GM23248 (cell line): ENCODE results near the gene AFDN. TPM values are rescaled to one million over a fixed set of nuclear protein-coding genes. Genes with fewer than 3 reads are reported as not detected.

Experiments
- DNase-seq: peaks from one replicate; pipeline ENCODE4 v3.0.0-alpha.2; 2015
- H2AFZ ChIP-seq: fragments of 200-600 bp; sonication (generic); 2 replicates; pipeline ENCODE4 v1.6.1; 2016; ENCODE audit warnings: antibody characterized with exemption
- H3F3A ChIP-seq: fragments of 200-600 bp; sonication (generic); 2 replicates; pipeline ENCODE4 v1.6.1; 2016; ENCODE audit warnings: mild to moderate bottlenecking, antibody characterized with exemption, mixed run types; ENCODE audit not compliant: insufficient read depth
- H3K27ac ChIP-seq: fragments of 200-600 bp; sonication (generic); 2 replicates; pipeline ENCODE4 v1.5.1; 2016; ENCODE audit warnings: mild to moderate bottlenecking
- H3K27me3 ChIP-seq: fragments of 200-600 bp; sonication (generic); replicated peaks from 2 replicates; pipeline ENCODE4 v1.6.1; 2016; ENCODE audit warnings: mild to moderate bottlenecking; ENCODE audit not compliant: insufficient read depth
- H3K36me3 ChIP-seq: fragments of 200-600 bp; sonication (generic); 2 replicates; pipeline ENCODE4 v1.6.1; 2016; ENCODE audit warnings: low read depth, mild to moderate bottlenecking
- H3K4me1 ChIP-seq: fragments of 200-600 bp; sonication (generic); 2 replicates; pipeline ENCODE4 v1.6.1; 2016; ENCODE audit warnings: mild to moderate bottlenecking; ENCODE audit not compliant: insufficient read depth
- H3K4me2 ChIP-seq: fragments of 200-600 bp; sonication (generic); one replicate; pipeline ENCODE4 v1.6.1; 2016; ENCODE audit warnings: mild to moderate bottlenecking; ENCODE audit not compliant: unreplicated experiment
- H3K4me3 ChIP-seq: fragments of 200-600 bp; sonication (generic); 2 replicates; pipeline ENCODE4 v1.5.1; 2016; ENCODE audit warnings: mild to moderate bottlenecking
- H3K79me2 ChIP-seq: fragments of 200-600 bp; sonication (generic); 2 replicates; pipeline ENCODE4 v1.6.1; 2016; ENCODE audit warnings: mild to moderate bottlenecking; ENCODE audit not compliant: insufficient read depth
- H3K9ac ChIP-seq: fragments of 200-600 bp; sonication (generic); 2 replicates; pipeline ENCODE4 v1.6.1; 2016; ENCODE audit warnings: mild to moderate bottlenecking
- H3K9me2 ChIP-seq: fragments of 200-600 bp; sonication (generic); 2 replicates; pipeline ENCODE4 v1.6.1; 2016; ENCODE audit warnings: mixed run types, mild to moderate bottlenecking, moderate library complexity; ENCODE audit not compliant: insufficient read depth
- H3K9me3 ChIP-seq: fragments of 200-600 bp; sonication (generic); one replicate; pipeline ENCODE4 v1.6.1; 2017; ENCODE audit warnings: low read depth
- H4K20me1 ChIP-seq: fragments of 200-600 bp; sonication (generic); 2 replicates; pipeline ENCODE4 v1.6.0; 2016; ENCODE audit not compliant: insufficient read depth
- EZH2 ChIP-seq: fragments of 200-600 bp; sonication (generic); IDR thresholded peaks from 2 replicates; pipeline ENCODE4 v1.6.1; 2018; ENCODE audit warnings: antibody characterized with exemption, mild to moderate bottlenecking; ENCODE audit not compliant: insufficient read depth, poor library complexity, severe bottlenecking
- EZH2phosphoT487 ChIP-seq: fragments of 200-600 bp; sonication (generic); IDR thresholded peaks from 2 replicates; pipeline ENCODE4 v1.6.1; 2018; ENCODE audit warnings: antibody characterized with exemption, moderate library complexity, mild to moderate bottlenecking, low read depth; ENCODE audit not compliant: insufficient read depth
- WGBS, 2 experiments: methylation state at CpG; one replicate each; pipeline ENCODE4 v1.1.6; 2015 to 2017; ENCODE audit warnings: low lambda C conversion rate in 2 of 2, low coverage in 1 of 2; ENCODE audit errors: missing lambda C conversion rate in 2 of 2; 5-methylcytosine and 5-hydroxymethylcytosine counted together
- in situ Hi-C: fragments of 300-500 bp; cut with MboI; formaldehyde crosslinking; loops from 2 replicates; pipeline ENCODE4 v1.15.0; 2020
- polyA plus RNA-seq: library from polyadenylated mRNA; unstranded; fragments of >200 nt; fragmentation: Nextera tagmentation; extraction: Ambion mirVana; gene quantifications from 2 replicates; pipeline ENCODE4 v1.2.1, GENCODE V29; 2016
- total RNA-seq: library from RNA; depleted of rRNA; stranded (reverse); fragments of >200 nt; shearing (Covaris generic); gene quantifications from 2 replicates; pipeline ENCODE4 v1.2.3, GENCODE V29; 2014

AFDN gene
- total and polyA plus RNA-seq, 2 experiments from 2014 or later: 4.5 to 13.8 TPM

DNA sequence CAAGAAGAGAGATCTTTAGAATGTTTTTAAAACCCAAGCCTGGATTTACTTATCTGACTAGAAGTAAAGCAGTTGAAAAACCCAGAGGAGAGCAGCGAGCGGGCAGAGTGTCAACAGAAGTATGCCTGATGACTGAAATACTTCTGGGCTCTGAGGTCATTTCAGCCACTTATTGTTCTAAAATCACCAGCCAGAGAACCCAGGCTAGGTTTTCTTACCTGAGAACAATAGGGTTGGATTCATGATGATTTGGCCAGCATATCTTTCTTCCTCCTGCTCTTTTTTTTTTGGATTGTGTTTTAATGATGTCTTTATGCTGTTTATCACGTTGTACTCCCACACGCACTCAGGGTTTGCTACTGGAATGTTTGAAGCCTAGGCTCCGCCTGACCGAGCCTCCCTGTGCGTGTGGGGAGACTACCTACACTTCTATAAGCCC is 107.7 kb downstream of the AFDN start:
- H3K9me3 ChIP-seq: no peaks in the 10 kb centered on the region
- no peaks in the 10 kb centered on the region for H3K36me3 ChIP-seq
- DNase-seq: no peak
- no peak overlapping the region for H3K27ac ChIP-seq
- no peaks in the 10 kb centered on the region for H3K4me1 ChIP-seq
- in situ Hi-C loops: no loop called here
- H3K9ac ChIP-seq: no peak overlapping the region
- H3K27me3 ChIP-seq: no peaks in the 10 kb centered on the region
- TF ChIP-seq EZH2 (no peak), EZH2phosphoT487 (no peak)
- H3F3A ChIP-seq: no peaks in the 10 kb centered on the region
- no peak overlapping the region for H3K4me3 ChIP-seq
- no peaks in the 10 kb centered on the region for H3K9me2 ChIP-seq
- H4K20me1 ChIP-seq: no peaks in the 10 kb centered on the region
- H2AFZ ChIP-seq: no peak overlapping the region
- H3K4me2 ChIP-seq: no peak overlapping the region
- 96 to 99% methylated on average over 7 of the region's 7 CpGs for WGBS, 2 experiments
- no peaks in the 10 kb centered on the region for H3K79me2 ChIP-seq

DNA sequence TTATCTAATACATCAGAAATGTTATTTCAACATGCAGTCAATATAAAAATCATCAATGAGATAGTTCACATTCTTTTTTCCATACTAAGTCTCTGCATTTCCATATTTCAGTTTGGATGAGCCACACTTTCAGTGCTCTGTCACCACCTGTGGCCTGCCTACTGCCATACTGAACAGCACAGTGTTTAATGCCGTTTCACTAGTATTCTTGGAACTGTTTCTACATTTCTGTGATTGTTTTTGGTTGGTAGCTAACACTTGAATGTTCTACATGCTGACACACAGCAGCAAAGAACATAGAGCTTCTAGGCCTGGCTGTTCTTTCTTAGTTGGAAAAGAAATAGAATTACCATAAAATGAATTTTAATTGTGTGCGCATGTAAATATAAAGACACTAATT is 109.3 kb downstream of the AFDN start:
- Histone ChIP-seq H4K20me1 (no peaks in the 10 kb centered on the region), H3K4me2 (no peak overlapping the region), H3K9me3 (no peaks in the 10 kb centered on the region), H3F3A (no peaks in the 10 kb centered on the region), H3K9me2 (no peaks in the 10 kb centered on the region), H3K4me1 (no peaks in the 10 kb centered on the region), H3K36me3 (no peaks in the 10 kb centered on the region), H3K27ac (no peak overlapping the region), H3K27me3 (no peaks in the 10 kb centered on the region), H3K9ac (no peak overlapping the region), H3K4me3 (no peak overlapping the region), H3K79me2 (no peaks in the 10 kb centered on the region), H2AFZ (no peak overlapping the region)
- in situ Hi-C loops: no loop called here
- no peak for DNase-seq
- TF ChIP-seq EZH2phosphoT487 (no peak), EZH2 (no peak)
- WGBS, 2 experiments: 75 to 81% methylated on average over 2 of the region's 2 CpGs

GRCh38 chr6:167937301-167937700 is 110.6 kb downstream of the AFDN start:
- Histone ChIP-seq H3K36me3 (no peaks in the 10 kb centered on the region), H3K27ac (no peak overlapping the region), H3K4me1 (no peaks in the 10 kb centered on the region), H3F3A (no peaks in the 10 kb centered on the region), H3K4me3 (no peak overlapping the region), H3K9me2 (no peaks in the 10 kb centered on the region), H3K79me2 (no peaks in the 10 kb centered on the region), H3K27me3 (no peaks in the 10 kb centered on the region), H2AFZ (no peak overlapping the region), H3K9me3 (no peaks in the 10 kb centered on the region), H4K20me1 (no peaks in the 10 kb centered on the region), H3K9ac (no peak overlapping the region), H3K4me2 (no peak overlapping the region)
- WGBS, 2 experiments: 96 to 100% methylated on average over 2 of the region's 2 CpGs
- in situ Hi-C loops: no loop called here
- no peak for DNase-seq
- TF ChIP-seq EZH2 (no peak), EZH2phosphoT487 (no peak)

- H3K27ac ChIP-seq: no peak overlapping the region
- H3K9me2 ChIP-seq: no peaks in the 10 kb centered on the region
- no peaks in the 10 kb centered on the region for H3K79me2 ChIP-seq
- no peaks in the 10 kb centered on the region for H3K36me3 ChIP-seq
- no peak overlapping the region for H3K4me3 ChIP-seq
- no peak overlapping the region for H3K4me2 ChIP-seq
- H3K27me3 ChIP-seq: no peaks in the 10 kb centered on the region
- no peaks in the 10 kb centered on the region for H3K9me3 ChIP-seq
- no peaks in the 10 kb centered on the region for H4K20me1 ChIP-seq
- WGBS, 2 experiments: 76 to 79% methylated on average over 5 of the region's 5 CpGs
- no peaks in the 10 kb centered on the region for H3F3A ChIP-seq
- no peak overlapping the region for H3K9ac ChIP-seq
- no peak overlapping the region for H2AFZ ChIP-seq
- no peak for TF ChIP-seq EZH2
- TF ChIP-seq EZH2phosphoT487: no peak
- H3K4me1 ChIP-seq: no peaks in the 10 kb centered on the region
- DNase-seq: no peak
- in situ Hi-C loops: no loop called here
These were observed 111.5 kb downstream of the AFDN start for GRCh38 chr6:167937948-167938911.
